Small intestine (tissue), 7 donors: ENCODE data around the gene HNF4A. TPM values are rescaled to one million over a fixed set of nuclear protein-coding genes. Genes with fewer than 3 reads are reported as not detected.

Experiments
- DNase-seq, 2 donors: peaks; one replicate each; pipeline versions ENCODE4 v3.0.0 to v3.0.0-alpha.2; 2013
- FAIRE-seq: peaks from 2 replicates; lab custom pipeline; 2012; peaks lifted over from hg19 to GRCh38; lab: Jason Lieb, UNC
- H3K27ac ChIP-seq, 3 donors: one replicate each; pipeline ENCODE4 v1.5.1; 2013; ENCODE audit warnings: low read length in 2 of 3, mild to moderate bottlenecking in 2 of 3, control low read depth in 1 of 3, inconsistent platforms in 1 of 3, low read depth in 1 of 3, moderate library complexity in 1 of 3
- H3K27me3 ChIP-seq, 3 donors: one replicate each; pipeline ENCODE4 v1.6.1; 2013; ENCODE audit warnings: low read length in 3 of 3, inconsistent platforms in 1 of 3; ENCODE audit not compliant: control insufficient read depth in 3 of 3, insufficient read depth in 3 of 3
- H3K36me3 ChIP-seq, 3 donors: one replicate each; pipeline ENCODE4 v1.6.1; 2013; ENCODE audit warnings: low read length in 3 of 3, inconsistent platforms in 1 of 3, low read depth in 1 of 3, mild to moderate bottlenecking in 1 of 3, moderate library complexity in 1 of 3; ENCODE audit not compliant: control insufficient read depth in 3 of 3, insufficient read depth in 2 of 3
- H3K4me1 ChIP-seq, 3 donors: one replicate each; pipeline ENCODE4 v1.6.1; 2013; ENCODE audit warnings: low read length in 2 of 3, inconsistent platforms in 1 of 3, low read depth in 1 of 3, mild to moderate bottlenecking in 1 of 3, moderate library complexity in 1 of 3; ENCODE audit not compliant: control insufficient read depth in 3 of 3, insufficient read depth in 2 of 3
- H3K4me3 ChIP-seq, 3 donors: one replicate each; pipeline ENCODE4 v1.5.1; 2013; ENCODE audit warnings: low read length in 3 of 3, control low read depth in 1 of 3, inconsistent platforms in 1 of 3, low read depth in 1 of 3, mild to moderate bottlenecking in 1 of 3, moderate library complexity in 1 of 3
- H3K9me3 ChIP-seq, 2 donors: one replicate each; pipeline ENCODE4 v1.6.1; 2013; ENCODE audit warnings: low read depth in 1 of 2, low read length in 1 of 2; ENCODE audit not compliant: control insufficient read depth in 2 of 2, insufficient read depth in 1 of 2
- WGBS, 3 donors: extraction: QIAGEN DNeasy Blood & Tissue Kit; methylation state at CpG; one replicate each; pipeline ENCODE4 v1.1.7; 2013; 5-methylcytosine and 5-hydroxymethylcytosine counted together
- polyA plus RNA-seq, 4 donors: library from polyadenylated mRNA; stranded (reverse) in 3 of 4; unstranded in 1 of 4; fragments of 200-250 nt in 3 of 4; fragments of 120-200 nt in 1 of 4; gene quantifications; one replicate each; pipeline versions ENCODE4 v1.2.1 to v1.2.3, GENCODE V29; 2013
- donor health status: healthy with polysubstance abuse.
- donor health status: control.
- donor health status: control.
- donor health status: Bipolar disorder and iron deficiency.
- donor health status: healthy.

The HNF4A gene
- polyA plus RNA-seq, 4 donors, result 56.7 to 324 (median 111) TPM

GRCh38 chr20:44422083-44422482 is 66.6 kb downstream of the HNF4A start:
- peak overlapping the region in 2 of 3 donors; percentile 18 to 31 for H3K27ac ChIP-seq
- DNase-seq (peak in 1 of 2 donors; percentile 75), FAIRE-seq (no peak)
- H3K27me3 ChIP-seq, result no peaks in the 10 kb centered on the region
- peaks cover 0 to 28% (median 0%) of the 10 kb centered on the region in 3 donors for H3K4me1 ChIP-seq
- no peaks in the 10 kb centered on the region for H3K9me3 ChIP-seq
- H3K4me3 ChIP-seq, result no peak overlapping the region
- H3K36me3 ChIP-seq, result peaks cover 2 to 91% (median 18%) of the 10 kb centered on the region in 3 donors
- 37 to 55% (median 50%) methylated on average over 3 of the region's 3 CpGs for WGBS, 3 donors

GRCh38 chr20:44423480-44423879 is 68.0 kb downstream of the HNF4A start:
- H3K27me3 ChIP-seq, result no peaks in the 10 kb centered on the region
- peaks cover 2 to 86% (median 21%) of the 10 kb centered on the region in 3 donors for H3K36me3 ChIP-seq
- no peak overlapping the region for H3K4me3 ChIP-seq
- 56 to 71% (median 68%) methylated on average over 5 of the region's 5 CpGs for WGBS, 3 donors
- H3K9me3 ChIP-seq, result no peaks in the 10 kb centered on the region
- peak overlapping the region in 2 of 3 donors; percentile 15 to 55 for H3K27ac ChIP-seq
- FAIRE-seq, result no peak
- H3K4me1 ChIP-seq, result peaks cover 0 to 28% (median 0%) of the 10 kb centered on the region in 3 donors
- no peak for DNase-seq

DNA sequence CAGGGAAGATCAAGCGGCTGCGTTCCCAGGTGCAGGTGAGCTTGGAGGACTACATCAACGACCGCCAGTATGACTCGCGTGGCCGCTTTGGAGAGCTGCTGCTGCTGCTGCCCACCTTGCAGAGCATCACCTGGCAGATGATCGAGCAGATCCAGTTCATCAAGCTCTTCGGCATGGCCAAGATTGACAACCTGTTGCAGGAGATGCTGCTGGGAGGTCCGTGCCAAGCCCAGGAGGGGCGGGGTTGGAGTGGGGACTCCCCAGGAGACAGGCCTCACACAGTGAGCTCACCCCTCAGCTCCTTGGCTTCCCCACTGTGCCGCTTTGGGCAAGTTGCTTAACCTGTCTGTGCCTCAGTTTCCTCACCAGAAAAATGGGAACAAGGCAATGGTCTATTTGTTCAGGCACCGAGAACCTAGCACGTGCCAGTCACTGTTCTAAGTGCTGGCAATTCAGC is 68.6 kb downstream of the HNF4A start:
- Histone ChIP-seq H3K27ac (peak overlapping the region in 2 of 3 donors; percentile 27 to 59), H3K4me1 (peaks cover 0 to 28% (median 0%) of the 10 kb centered on the region in 3 donors), H3K9me3 (no peaks in the 10 kb centered on the region), H3K4me3 (no peak overlapping the region), H3K36me3 (peaks cover 2 to 83% (median 23%) of the 10 kb centered on the region in 3 donors), H3K27me3 (no peaks in the 10 kb centered on the region)
- WGBS, 3 donors, result 80 to 84% (median 80%) methylated on average over 14 of the region's 14 CpGs
- DNase-seq, result no peak
- FAIRE-seq, result no peak

DNA sequence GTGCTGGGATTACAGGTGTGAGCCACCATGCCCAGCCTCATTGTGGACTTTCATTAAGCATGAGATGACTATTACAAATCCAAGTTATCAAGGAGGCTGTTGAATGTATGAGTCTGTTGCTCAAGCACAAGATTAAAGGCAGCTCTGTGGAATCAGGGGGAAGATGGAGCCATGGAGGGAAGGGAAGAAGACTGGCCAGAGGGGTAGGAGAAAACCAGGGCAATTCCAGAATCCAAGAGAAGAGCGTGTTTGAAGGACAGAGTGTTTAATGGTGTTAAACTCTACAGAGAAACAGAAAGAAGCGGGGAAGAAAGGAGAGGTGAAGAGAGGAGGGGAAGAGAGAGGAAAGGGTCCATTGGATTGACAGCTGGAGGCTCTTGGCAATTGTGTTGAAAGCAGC is 70.4 kb downstream of the HNF4A start:
- Histone ChIP-seq H3K27me3 (no peaks in the 10 kb centered on the region), H3K36me3 (peaks cover 3 to 85% (median 21%) of the 10 kb centered on the region in 3 donors), H3K4me3 (no peak overlapping the region), H3K9me3 (no peaks in the 10 kb centered on the region), H3K4me1 (peaks cover 0 to 34% (median 0%) of the 10 kb centered on the region in 3 donors), H3K27ac (peak overlapping the region in 2 of 3 donors; percentile 52 to 59)
- 79 to 95% (median 86%) methylated on average over 2 of the region's 2 CpGs for WGBS, 3 donors
- FAIRE-seq (no peak), DNase-seq (no peak)

GRCh38 chr20:44426879-44427790 is 71.6 kb downstream of the HNF4A start:
- FAIRE-seq, result no peak
- H3K36me3 ChIP-seq, result peaks cover 2 to 86% (median 15%) of the 10 kb centered on the region in 3 donors
- 75 to 79% (median 77%) methylated on average over 10 of the region's 10 CpGs for WGBS, 3 donors

DNA sequence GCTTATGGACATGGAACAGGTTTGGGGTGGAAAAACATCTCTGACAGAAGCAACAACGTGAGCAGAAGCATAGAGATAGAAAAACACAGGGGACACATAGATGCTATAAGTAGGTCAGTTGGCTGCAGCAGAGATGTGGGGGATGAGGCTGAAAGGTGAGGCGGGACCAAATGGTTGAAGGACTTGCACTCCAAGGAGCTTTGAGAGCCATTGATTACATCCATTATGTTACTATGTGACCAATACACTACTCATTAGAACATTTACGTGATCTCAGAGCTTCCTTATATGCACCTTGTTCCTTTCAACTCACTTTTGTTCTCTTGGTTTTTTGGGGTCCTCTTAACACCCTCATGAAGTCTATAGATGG is 72.3 kb downstream of the HNF4A start:
- H3K27me3 ChIP-seq, result no peaks in the 10 kb centered on the region
- no peak overlapping the region for H3K4me3 ChIP-seq
- no peaks in the 10 kb centered on the region for H3K9me3 ChIP-seq
- peaks cover 0 to 37% (median 0%) of the 10 kb centered on the region in 3 donors for H3K4me1 ChIP-seq
- DNase-seq (no peak), FAIRE-seq (no peak)
- WGBS, 3 donors, result 86 to 88% (median 87%) methylated on average over 3 of the region's 3 CpGs
- H3K36me3 ChIP-seq, result peaks cover 2 to 81% (median 13%) of the 10 kb centered on the region in 3 donors
- peak overlapping the region in 2 of 3 donors; percentile 2 for H3K27ac ChIP-seq

More at GRCh38 chr20:44426879-44427790, 71.6 kb downstream of the HNF4A start:
- Histone ChIP-seq H3K27me3 (no peaks in the 10 kb centered on the region), H3K4me1 (peaks cover 0 to 41% (median 0%) of the 10 kb centered on the region in 3 donors), H3K4me3 (no peak overlapping the region), H3K27ac (peak overlapping the region in 2 of 3 donors; percentile 2), H3K9me3 (no peaks in the 10 kb centered on the region)
- DNase-seq, result no peak

DNA sequence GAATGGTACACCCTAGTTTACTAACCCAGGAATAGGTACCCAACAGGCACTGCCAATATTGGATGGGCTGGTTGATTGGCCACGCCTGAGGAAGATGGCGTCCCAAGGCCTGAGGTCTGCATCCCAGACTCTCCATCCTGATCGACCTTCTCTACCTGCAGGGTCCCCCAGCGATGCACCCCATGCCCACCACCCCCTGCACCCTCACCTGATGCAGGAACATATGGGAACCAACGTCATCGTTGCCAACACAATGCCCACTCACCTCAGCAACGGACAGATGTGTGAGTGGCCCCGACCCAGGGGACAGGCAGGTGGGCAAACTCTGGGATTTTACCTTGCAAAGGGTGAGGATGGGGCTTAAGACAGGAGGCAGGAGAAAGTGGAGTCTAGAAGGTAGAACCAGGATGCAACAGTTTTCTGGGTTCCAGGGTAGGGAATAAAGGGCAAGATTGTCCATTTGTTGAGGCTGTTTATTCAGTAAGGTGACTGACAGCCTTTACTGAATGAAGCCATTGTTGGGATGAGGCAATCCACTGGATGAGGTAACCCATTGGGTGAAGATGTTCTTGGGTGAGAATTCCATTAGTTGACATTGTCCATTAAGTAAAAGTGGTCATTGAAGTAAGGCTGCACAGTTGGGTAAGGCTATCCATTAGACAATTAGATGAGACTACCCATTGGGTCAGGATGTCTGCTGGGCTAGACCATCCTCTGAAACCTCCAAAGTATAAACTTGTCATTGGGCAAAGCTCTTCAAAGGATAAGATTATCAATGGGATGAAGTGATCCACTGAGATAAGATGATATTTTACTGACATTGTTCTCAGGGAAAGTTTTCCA is 72.9 kb downstream of the HNF4A start:
- Histone ChIP-seq H3K27me3 (no peaks in the 10 kb centered on the region), H3K4me3 (no peak overlapping the region), H3K9me3 (no peaks in the 10 kb centered on the region), H3K36me3 (peaks cover 2 to 75% (median 13%) of the 10 kb centered on the region in 3 donors), H3K27ac (peak overlapping the region in 1 of 3 donors; percentile 12), H3K4me1 (peaks cover 0 to 42% (median 0%) of the 10 kb centered on the region in 3 donors)
- DNase-seq, result no peak
- no peak for FAIRE-seq
- 84 to 89% (median 88%) methylated on average over 8 of the region's 8 CpGs for WGBS, 3 donors

- Histone ChIP-seq H3K36me3 (peaks cover 2 to 69% (median 13%) of the 10 kb centered on the region in 3 donors), H3K27ac (peak overlapping the region in 1 of 3 donors; percentile 4), H3K27me3 (no peaks in the 10 kb centered on the region), H3K4me1 (peaks cover 0 to 46% (median 2%) of the 10 kb centered on the region in 3 donors), H3K9me3 (no peaks in the 10 kb centered on the region), H3K4me3 (no peak overlapping the region)
- DNase-seq, result no peak
- 51 to 80% (median 77%) methylated on average over 2 of the region's 2 CpGs for WGBS, 3 donors
- FAIRE-seq, result no peak
These were observed 73.5 kb downstream of the HNF4A start for GRCh38 chr20:44429017-44429339.
